ENCODE data around the gene MRPS7. TPM values are rescaled to one million over a fixed set of nuclear protein-coding genes. Genes with fewer than 3 reads are reported as not detected.

MRPS7 gene
- total RNA-seq, 1 donor from 2014 or later: 43.3 TPM

DNA sequence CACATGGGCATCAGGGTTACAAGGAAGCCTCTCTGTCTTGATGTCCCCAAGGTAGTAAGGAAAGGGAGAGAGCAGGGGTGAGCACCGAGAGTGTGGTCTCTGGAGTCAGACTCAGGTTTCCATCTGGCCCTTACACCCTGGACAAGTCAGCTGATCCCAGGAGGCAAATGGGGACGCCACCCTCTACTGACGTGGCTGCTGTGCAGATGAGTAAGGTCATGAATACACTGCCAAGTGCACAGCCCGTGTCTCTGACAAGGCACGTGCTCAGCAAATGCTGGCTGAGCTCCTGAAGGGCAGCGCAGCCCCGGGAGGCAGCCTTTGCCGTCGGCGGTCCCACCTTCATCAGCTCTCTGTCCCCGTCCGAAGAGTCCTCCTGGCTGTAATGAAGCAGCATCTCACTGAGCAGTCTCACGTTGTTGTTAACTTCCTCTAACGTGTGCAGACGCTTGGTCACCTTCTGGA is 19.7 kb upstream of the MRPS7 start:
- Histone ChIP-seq H3K9me3 (ENCODE audit: low read depth) (no peaks in the 10 kb centered on the region), H3F3A (ENCODE audit: low read depth) (peaks cover 33% of the 10 kb centered on the region), H4K20me1 (ENCODE audit: low read depth) (peaks cover 8% of the 10 kb centered on the region), H3K79me2 (ENCODE audit: low read depth) (peaks cover 5% of the 10 kb centered on the region), H3K4me3 (no peak overlapping the region), H3K4me2 (no peak overlapping the region), H3K4me1 (no peaks in the 10 kb centered on the region), H2AFZ (replicated peaks) (no peak overlapping the region), H3K27me3 (no peaks in the 10 kb centered on the region), H3K27ac (no peak overlapping the region), H3K9ac (no peak overlapping the region), H3K36me3 (no peaks in the 10 kb centered on the region)
- no peak for DNase-seq (ENCODE audit: low spot score)
- peaks cover 11% of the 10 kb centered on the region for H3K27me3 Mint-ChIP-seq (ENCODE audit: insufficient read depth, low read depth)
- no peaks in the 10 kb centered on the region for H3K9me3 Mint-ChIP-seq
- H3K27ac Mint-ChIP-seq: no peak overlapping the region
- H3K36me3 Mint-ChIP-seq: peaks cover 23% of the 10 kb centered on the region
- H3K4me3 Mint-ChIP-seq: peak overlapping the region; percentile 33
- TF ChIP-seq EZH2phosphoT487 (IDR thresholded peaks at IDR 0.05): no peak
- TF ChIP-seq EZH2 (IDR thresholded peaks at IDR 0.05): no peak
- TF ChIP-seq, protein P1, sequence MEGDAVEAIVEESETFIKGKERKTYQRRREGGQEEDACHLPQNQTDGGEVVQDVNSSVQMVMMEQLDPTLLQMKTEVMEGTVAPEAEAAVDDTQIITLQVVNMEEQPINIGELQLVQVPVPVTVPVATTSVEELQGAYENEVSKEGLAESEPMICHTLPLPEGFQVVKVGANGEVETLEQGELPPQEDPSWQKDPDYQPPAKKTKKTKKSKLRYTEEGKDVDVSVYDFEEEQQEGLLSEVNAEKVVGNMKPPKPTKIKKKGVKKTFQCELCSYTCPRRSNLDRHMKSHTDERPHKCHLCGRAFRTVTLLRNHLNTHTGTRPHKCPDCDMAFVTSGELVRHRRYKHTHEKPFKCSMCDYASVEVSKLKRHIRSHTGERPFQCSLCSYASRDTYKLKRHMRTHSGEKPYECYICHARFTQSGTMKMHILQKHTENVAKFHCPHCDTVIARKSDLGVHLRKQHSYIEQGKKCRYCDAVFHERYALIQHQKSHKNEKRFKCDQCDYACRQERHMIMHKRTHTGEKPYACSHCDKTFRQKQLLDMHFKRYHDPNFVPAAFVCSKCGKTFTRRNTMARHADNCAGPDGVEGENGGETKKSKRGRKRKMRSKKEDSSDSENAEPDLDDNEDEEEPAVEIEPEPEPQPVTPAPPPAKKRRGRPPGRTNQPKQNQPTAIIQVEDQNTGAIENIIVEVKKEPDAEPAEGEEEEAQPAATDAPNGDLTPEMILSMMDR (IDR thresholded peaks at IDR 0.05): no peak
- H3K4me1 Mint-ChIP-seq: no peaks in the 10 kb centered on the region

DNA sequence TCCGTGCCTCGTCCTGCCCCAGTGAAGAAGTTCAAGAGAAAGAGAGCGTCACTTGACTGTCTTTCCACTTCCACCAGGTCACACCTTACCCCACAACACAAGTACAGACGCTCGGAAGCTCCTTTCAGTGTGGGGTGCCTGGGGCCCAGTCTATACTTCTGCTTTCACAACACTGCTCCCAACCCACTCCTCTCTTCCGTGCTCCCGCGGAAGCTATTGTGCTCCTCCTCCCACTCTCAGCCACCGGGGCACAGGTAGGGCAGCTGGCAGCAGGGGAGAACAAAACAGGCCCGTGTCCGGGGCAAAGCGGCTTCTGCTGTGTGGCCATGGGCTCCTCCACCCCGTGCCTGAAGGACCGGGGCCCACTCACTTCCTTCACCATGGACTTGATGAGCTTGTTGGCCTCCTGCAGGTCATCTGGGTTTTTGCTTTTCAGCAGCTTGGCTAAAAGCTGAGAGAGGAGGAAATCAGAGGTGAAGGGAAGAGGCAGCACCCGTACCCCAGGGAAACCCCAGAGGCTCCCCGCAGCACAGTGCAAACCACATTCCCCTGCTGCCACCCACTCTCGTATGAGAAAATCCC is 19.1 kb upstream of the MRPS7 start:
- Histone ChIP-seq H3K4me1 (no peaks in the 10 kb centered on the region), H3K9me3 (ENCODE audit: low read depth) (no peaks in the 10 kb centered on the region), H3K27me3 (no peaks in the 10 kb centered on the region), H3K9ac (no peak overlapping the region), H2AFZ (replicated peaks) (no peak overlapping the region), H3K4me2 (no peak overlapping the region), H3K4me3 (no peak overlapping the region), H4K20me1 (ENCODE audit: low read depth) (peaks cover 8% of the 10 kb centered on the region), H3K36me3 (no peaks in the 10 kb centered on the region), H3K27ac (no peak overlapping the region), H3K79me2 (ENCODE audit: low read depth) (peaks cover 11% of the 10 kb centered on the region), H3F3A (ENCODE audit: low read depth) (peaks cover 33% of the 10 kb centered on the region)
- H3K27ac Mint-ChIP-seq: no peak overlapping the region
- peaks cover 21% of the 10 kb centered on the region for H3K36me3 Mint-ChIP-seq
- DNase-seq (ENCODE audit: low spot score): no peak
- H3K9me3 Mint-ChIP-seq: no peaks in the 10 kb centered on the region
- H3K27me3 Mint-ChIP-seq (ENCODE audit: insufficient read depth, low read depth): peaks cover 11% of the 10 kb centered on the region
- H3K4me1 Mint-ChIP-seq: no peaks in the 10 kb centered on the region
- H3K4me3 Mint-ChIP-seq: peak overlapping the region; percentile 33
- TF ChIP-seq, protein P1 (IDR thresholded peaks at IDR 0.05): no peak
- TF ChIP-seq EZH2 (IDR thresholded peaks at IDR 0.05): no peak
- no peak for TF ChIP-seq EZH2phosphoT487 (IDR thresholded peaks at IDR 0.05)

DNA sequence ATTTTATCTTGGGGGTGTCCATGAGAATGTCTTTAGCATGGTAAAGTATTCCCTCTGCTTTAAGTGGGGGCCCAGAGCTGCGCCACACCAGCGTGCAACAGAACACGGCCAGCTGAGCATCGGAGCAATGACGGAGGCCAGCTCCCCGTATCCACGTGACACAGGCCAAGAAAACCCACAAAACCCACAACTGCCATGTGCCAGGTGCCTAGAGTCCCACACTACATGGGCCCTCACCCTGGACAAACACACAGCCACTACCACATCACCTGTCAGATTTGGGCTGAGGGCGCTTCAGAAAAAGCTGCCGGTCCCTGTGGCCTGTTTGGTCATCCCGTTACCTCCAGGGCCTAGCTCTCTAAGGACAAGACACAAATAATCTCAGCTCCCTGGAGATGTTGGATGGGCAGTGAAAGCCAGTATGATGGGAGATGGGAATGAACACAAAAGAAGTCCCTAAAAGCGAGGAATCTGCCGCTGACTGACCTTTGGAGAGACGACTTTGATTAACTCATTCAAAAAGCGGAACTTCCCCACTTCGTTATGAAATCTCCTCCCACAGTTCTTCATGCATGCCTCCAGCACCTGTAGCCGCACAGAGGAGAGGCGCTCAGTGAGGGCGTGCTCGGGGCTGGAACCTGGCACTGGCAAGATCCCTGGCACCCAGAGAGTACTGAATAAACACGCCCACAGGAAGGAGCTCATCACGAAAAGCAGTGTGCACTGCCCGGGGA is 17.4 kb upstream of the MRPS7 start:
- peaks cover 8% of the 10 kb centered on the region for H3K27me3 Mint-ChIP-seq (ENCODE audit: insufficient read depth, low read depth)
- H3K27ac Mint-ChIP-seq: no peak overlapping the region
- Histone ChIP-seq H3K36me3 (no peaks in the 10 kb centered on the region), H2AFZ (replicated peaks) (no peak overlapping the region), H3K4me1 (no peaks in the 10 kb centered on the region), H3K79me2 (ENCODE audit: low read depth) (peaks cover 12% of the 10 kb centered on the region), H4K20me1 (ENCODE audit: low read depth) (peaks cover 9% of the 10 kb centered on the region), H3K4me2 (no peak overlapping the region), H3K9me3 (ENCODE audit: low read depth) (no peaks in the 10 kb centered on the region), H3K27ac (no peak overlapping the region), H3K27me3 (no peaks in the 10 kb centered on the region), H3K9ac (no peak overlapping the region), H3F3A (ENCODE audit: low read depth) (peaks cover 22% of the 10 kb centered on the region), H3K4me3 (no peak overlapping the region)
- no peak for DNase-seq (ENCODE audit: low spot score)
- H3K9me3 Mint-ChIP-seq: no peaks in the 10 kb centered on the region
- H3K4me3 Mint-ChIP-seq: no peak overlapping the region
- H3K4me1 Mint-ChIP-seq: no peaks in the 10 kb centered on the region
- TF ChIP-seq EZH2 (IDR thresholded peaks at IDR 0.05) (no peak), EZH2phosphoT487 (IDR thresholded peaks at IDR 0.05) (no peak)
- TF ChIP-seq, protein P1 (IDR thresholded peaks at IDR 0.05): no peak
- peaks cover 14% of the 10 kb centered on the region for H3K36me3 Mint-ChIP-seq

Measured in neural progenitor cell (in vitro differentiated cells).